Epithelial cell of prostate (primary cell): ENCODE data around the gene SLC22A23.
A peak's percentile ranks its signal among the peaks of the same experiment; 100 is the strongest.

Experiments used
- DNase-seq: peaks from one replicate; pipeline ENCODE4 v3.0.0-alpha.2; 2011; ENCODE audit warnings: low read depth, low spot score
- H3K27ac ChIP-seq: fragments of 450-650 bp; 2 replicates; pipeline ENCODE4 v1.5.1; 2017; ENCODE audit warnings: mild to moderate bottlenecking

The SLC22A23 gene

DNA sequence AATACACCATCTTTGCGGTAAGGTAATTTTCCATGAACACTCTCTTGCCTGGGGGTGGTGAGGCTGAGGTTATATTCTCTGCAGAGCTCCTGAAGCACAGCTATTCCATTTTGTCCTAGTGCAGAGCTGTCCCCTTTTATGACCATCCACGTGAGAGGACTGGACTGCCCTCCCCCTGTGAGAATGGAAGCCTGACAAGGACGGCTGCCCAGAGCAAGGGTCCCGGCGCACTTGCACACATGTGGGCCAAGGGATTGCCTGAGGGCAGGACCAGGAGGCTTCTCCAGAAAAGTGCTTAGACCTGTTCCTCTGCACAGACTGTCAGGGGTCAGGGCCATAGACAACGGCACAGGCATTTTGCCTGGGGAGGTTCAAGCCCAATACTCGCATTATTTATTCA is 48.2 kb downstream of the SLC22A23 start:
- no peak overlapping the region for H3K27ac ChIP-seq
- DNase-seq = no peak

DNA sequence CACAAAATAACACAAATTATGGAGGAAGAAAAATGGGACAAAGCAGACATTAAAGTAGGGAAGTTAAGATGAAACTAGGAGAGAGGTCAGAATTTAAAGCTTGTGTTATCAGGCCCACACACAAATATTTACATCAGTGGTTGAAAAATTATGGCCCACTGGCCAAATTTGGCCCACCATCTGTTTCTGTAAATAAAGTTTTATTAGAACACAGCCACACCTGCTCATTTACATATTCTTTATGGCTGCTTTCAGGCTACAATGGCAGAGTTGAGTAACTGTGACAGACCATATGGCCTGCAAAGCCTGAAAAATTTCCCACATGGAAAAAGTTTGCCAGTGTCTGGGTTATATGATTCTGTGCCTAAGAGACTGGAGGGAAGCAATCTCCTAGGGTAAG is 49.0 kb downstream of the SLC22A23 start:
- no peak for DNase-seq
- no peak overlapping the region for H3K27ac ChIP-seq

DNA sequence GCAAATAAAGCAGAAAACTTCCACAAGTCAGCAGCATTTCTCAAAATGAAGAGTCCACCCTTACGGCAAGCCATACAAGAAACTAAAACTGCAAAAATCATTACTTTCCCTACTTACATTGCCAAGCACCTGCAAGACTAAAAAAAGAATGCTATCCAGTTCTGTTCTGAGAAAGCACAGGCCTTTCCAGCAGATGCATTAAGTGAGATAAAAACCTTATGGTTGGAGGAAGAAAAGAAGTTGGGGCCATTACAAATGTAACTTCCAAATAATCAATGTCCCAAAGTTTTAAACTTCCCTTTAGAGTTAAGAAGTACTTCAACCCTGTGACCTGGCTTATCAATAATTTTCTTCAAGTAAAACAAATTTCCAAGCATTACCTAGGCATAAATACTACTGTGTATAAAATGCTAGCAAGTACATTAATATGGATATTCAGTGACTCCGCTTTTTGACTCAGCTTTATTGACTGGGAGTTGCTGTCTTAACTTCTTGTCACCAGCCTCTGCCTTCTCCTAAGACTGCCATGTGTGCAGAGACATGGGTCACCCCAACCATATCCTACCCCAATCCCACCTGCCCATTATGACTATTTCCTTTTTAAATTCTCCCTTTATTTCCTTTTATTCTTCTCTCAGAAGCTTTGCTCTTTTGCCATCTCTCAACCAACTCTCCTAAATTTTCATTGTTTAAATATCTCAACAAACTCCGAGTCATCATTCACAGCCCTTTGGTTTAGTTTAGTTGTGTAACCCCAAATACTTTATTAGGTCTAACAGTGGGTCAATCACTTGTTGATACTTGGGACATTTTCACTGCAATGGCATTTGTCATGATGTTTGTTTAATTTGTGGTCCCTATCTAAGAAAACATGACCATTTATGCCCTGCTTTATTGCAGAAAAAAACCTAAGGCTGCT is 49.7 kb downstream of the SLC22A23 start:
- H3K27ac ChIP-seq = no peak overlapping the region
- no peak for DNase-seq

DNA sequence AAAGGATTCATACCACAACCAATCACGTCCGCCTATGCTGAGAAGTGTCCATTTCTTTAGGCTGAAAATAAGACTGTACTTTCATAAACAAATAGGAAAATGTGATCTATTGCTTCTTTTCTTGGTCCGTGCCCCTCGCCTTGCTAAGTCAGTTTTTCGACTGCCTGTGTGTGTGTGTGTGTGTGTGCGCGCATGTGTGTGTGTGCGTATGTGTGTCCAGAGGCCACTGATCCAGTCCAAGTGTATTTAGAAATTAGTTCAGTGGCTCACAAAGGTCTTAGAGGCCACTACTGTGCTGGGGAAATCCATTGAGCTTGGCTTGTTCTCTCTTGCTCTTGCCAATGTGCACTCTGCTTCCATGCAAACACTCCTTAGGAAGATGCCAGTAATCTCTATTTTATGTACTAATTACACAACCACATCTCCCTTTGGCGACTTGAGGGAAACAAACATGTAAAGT is 50.5 kb downstream of the SLC22A23 start:
- DNase-seq = no peak
- H3K27ac ChIP-seq = peak overlapping the region; percentile 55

DNA sequence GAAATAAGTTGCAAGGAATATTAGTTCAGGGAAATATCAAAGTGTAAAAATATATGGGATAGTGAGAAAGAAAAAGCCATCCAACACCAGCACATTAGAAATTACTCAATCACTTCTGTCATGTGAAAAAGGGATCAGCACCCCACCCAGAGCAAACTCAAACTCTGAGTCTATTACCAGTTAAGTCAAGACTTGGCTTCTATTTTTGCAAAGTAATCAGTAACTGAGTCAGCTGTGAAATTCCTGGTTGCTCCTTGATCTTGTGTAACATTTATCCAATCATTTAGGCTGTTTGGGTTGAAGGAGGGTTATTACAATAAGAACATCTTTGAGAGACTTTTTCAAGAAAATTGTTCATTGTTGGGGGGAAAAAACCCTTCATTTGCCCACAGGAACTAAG is 51.2 kb downstream of the SLC22A23 start:
- H3K27ac ChIP-seq = peak overlapping the region; percentile 55
- no peak for DNase-seq

DNA sequence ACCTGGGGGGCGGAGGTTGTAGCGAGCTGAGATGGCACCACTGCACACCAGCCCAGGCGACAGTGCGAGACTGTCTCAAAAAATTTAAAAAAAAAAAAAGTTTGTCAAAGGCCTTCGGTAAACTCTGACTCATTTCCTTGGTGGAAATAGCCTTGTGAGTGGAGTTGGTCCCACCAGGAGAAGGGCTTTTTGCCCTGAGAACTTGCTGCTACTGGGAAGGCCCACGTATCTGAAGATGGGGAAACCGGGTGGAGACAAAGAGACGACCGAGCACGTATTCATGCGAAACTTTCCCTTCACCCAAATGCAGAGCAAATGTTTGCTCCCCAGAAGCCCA is 51.7 kb downstream of the SLC22A23 start:
- H3K27ac ChIP-seq = peak overlapping the region; percentile 55
- no peak for DNase-seq

DNA sequence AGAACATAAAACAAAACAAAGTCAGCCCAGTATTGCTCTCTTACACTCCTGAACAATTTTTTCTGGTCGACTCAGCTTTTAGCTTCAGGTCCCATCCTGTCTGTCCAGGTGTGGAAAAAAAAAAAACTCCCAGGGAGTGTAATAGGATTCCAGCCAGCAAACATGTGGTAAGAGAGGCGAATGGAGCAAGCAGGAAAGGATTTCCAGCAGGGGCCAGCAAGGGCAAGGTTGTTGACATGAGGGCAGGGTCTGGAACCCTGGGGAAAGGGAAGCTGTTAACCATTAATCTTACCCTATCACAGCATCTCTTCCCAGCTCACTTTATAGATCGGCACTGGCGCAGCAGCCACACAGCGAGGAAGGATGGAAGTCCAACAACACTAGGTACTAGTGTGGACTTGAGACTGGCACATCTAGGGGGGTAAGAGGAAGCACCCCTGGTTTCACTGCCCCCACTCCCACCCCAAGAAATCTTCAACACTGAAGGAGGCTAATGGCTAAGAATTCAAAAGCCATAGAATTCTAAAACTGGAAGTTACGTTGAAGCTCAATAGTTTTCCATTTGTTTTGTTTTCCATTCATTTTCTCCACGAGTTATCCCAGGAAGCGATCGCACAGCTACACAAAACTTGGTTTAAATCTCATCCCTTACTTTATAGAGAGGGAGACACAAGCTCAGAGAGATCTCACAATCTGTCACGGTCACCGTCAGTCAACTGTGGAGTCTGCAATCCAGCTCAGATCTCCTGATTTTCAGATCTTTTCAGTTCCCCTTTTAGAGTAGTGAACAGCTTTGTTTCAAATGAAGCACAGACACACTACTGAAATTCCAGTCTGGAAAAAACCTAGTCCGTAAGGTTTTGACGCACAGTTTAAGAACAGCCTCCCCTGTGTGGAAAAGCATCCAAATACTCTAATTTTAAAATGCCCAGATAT is 53.3 kb downstream of the SLC22A23 start:
- H3K27ac ChIP-seq = peak overlapping the region; percentile 93
- no peak for DNase-seq

DNA sequence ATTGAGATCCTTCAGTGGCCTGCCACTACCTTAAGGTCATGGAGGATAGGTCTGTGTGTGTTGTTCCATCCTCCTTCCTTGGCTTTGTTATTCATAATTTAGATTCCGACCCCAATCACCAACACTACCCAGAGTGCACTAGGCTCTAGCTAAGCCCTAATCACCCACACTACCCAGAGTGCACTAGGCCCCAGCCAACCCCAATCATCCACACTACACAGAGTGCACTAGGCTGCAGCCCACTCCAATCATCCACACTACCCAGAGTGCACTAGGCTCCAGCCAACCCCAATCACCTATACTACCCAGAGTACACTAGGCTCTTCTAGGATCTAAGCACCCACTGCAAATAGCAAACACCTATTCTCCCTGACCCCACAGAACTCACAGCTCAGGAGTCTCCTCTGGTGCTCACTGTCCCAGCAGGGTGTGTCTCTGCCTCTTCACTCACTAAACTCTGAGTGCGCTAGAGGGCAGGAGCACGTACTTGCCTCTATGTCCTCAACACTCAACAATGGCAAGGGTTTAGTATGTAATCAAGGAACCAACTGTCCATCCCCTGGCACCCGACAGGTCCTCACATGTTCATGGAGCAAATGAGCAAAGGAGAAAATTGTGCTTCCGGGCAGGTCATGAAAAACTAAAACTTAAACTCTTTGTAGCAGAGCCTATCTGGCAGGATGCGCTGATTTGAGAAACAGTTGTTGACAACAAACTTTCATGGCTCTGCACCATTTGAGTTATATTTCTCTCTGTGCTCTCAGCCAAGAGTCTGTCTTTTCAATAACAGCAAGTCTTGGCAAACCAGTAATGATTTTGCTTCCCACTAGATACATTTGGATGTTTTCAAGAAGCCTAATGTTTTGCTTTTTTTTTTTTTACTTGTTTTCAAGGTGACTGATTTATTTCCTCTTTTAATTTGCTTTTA is 54.3 kb downstream of the SLC22A23 start:
- peak overlapping the region; percentile 93 for H3K27ac ChIP-seq
- peak; percentile 79 for DNase-seq

DNA sequence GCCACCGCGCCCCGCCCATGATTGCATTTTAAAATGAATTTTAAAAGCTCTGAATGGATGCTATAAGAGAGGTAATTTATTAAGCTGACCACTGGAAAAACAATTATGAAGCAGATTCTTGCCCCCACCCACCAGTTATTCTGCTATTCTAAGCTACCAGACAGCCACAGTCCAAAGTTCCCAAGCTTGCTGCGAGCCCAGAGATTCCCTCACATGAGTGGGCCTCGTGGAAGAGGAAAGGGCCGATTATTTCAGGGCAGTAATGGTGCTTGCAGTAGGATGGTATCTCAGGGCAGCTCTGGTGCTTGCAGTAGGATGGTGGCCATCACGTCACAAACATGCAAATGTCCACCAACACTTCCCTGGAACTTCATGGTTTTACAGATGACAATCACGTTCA is 56.7 kb downstream of the SLC22A23 start:
- no peak overlapping the region for H3K27ac ChIP-seq
- DNase-seq = no peak

DNA sequence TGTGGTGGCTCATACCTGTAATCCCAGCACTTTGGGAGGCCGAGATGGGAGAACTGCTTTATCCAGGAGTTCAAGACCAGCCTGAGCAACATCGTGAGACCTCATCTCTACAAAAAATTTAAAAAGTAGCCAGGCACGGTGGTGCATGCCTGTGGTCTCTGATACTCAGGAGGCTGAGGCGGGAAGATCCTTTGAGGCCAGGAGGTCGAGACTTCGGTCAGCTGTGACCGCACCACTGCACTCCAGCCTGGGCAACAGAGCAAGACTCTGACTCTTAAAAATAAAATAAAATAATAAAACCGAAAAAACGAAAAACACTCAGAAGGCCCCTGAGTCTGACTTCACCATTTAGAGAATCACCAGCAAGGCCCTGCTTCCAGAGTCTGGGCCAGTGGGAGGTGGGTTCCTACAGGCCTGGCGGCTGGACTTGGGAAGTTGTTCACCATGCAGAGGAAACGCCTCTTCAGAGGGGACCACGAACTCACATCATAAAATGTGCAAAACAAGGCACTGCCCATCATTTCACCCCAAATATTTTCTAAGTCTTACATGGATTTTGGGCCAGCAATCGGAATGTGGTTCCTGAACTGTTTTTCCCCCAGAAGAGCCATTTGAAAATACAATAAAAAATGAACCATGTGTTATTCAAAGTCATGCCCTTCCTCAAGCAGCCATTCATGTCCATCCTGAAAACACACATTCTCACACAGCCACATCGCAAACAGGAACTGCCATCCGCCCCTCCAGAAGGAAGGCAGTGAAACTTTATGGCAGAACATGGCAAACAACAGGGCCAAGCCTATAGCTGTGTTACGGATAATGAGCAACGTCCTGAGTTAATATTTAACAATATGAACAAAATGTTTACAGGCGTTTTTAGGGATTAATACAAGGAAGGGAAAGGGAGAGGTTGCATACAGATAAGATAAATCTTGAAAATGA is 57.8 kb downstream of the SLC22A23 start:
- no peak overlapping the region for H3K27ac ChIP-seq
- DNase-seq = no peak

DNA sequence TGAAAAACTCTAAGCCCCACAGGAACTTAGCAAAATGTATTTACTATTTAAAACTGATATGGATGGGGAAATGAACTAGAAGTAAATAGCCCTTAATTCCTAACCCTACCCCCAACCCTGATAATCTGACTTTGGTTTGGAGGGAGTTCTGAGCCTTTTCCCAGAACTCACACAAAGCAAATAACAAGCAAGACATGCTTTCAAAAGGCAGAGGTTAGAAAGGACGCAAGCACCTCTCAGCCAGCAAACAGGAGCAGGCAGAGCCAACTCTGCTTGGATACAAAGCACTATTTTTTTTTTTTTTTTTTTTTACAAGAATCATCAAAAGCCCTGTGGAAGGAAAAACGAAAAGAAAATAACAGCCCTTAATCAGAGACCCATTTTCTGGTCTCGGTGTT is 58.7 kb downstream of the SLC22A23 start:
- no peak for DNase-seq
- no peak overlapping the region for H3K27ac ChIP-seq

DNA sequence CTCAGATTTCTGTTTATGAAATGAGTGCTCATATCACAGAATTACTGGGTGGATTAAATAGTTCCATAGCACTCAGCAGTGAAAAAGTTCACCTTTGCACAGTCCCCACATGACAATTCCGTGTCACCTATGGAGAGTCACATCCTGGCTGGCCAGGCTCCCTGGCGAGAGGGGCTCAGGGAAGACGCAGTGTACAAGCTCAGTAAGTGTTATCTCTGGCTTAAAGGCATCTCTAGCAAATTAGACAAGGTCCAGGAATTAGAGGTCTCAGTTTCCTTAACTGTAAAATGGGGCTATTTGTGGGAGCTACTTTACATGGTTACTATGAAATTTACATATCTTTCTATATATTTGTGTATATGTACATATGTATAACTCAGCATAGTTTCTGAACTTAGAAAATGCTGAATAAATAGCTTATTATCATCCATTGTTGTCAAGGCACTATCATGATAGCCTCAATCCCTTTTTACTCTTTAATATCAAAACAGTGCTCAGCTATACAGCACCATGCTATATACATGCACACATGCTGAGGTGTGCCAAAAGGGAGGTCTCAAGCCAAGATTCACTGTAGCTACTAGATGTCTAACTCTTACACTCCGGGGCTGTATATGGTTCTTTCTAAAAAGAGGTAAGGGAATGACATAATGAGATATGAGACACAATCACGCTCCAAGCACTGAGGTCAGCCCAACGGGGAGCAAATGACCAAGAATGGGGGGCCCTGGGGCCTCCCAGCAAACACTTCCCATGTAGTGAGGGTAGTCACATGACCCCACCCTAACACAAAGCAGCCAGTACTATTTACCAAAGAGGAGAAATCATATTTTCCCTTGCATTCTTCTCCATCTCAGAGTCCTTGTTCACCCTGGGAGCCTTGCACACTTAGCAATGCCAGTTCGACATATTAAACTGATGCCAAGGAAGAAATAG is 59.4 kb downstream of the SLC22A23 start:
- DNase-seq = no peak
- H3K27ac ChIP-seq = no peak overlapping the region

DNA sequence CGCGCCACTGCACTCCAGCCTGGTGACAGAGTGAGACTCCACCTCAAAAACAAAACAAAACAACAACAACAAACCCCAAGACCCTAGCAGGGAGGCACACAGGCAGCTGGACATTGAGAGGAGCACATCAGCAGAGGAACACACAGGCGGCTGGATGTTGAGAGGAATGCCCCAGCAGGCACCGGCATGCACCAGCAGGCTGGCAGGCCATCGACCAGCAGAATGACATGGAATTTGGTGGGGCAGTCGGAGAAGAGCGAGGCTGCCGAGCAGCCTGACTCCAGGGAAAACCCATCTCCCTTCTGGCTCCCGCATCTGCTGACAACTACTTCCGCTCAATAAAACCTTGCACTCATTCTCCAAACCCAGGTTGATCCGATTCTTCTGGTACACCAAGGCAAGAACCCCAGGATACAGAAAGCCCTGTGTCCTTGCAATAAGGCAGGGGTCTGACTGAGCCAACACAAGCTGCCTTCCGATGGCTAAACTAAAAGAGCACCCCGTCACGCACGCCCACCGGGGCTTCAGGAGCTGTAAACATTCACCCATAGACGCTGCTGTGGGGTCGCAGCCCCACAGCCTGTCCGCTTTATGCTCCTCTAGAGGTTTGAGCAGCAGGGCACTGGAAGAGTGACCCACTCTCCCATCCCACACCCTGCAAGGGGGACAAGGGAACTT is 60.2 kb downstream of the SLC22A23 start:
- H3K27ac ChIP-seq = no peak overlapping the region
- no peak for DNase-seq

DNA sequence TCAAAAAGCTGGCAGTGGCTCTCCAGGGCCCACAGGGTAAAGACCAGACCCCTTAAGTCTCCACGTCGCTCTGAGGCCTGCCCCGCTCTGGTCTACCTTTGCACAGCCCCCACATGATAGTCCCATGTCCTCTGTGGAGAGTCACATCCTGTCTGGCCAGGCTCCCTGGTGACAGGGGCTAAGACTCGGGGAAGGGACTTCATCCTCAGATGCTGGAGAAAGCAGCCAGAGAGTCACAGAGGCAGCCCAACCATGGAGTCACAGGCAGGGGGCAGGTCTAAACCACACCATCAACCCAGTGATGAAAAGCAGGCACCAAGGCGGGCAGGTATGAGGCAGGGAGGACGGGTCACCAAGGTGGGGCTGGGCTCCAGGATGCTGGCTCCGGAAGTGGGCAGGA is 62.2 kb downstream of the SLC22A23 start:
- no peak for DNase-seq
- H3K27ac ChIP-seq = no peak overlapping the region

DNA sequence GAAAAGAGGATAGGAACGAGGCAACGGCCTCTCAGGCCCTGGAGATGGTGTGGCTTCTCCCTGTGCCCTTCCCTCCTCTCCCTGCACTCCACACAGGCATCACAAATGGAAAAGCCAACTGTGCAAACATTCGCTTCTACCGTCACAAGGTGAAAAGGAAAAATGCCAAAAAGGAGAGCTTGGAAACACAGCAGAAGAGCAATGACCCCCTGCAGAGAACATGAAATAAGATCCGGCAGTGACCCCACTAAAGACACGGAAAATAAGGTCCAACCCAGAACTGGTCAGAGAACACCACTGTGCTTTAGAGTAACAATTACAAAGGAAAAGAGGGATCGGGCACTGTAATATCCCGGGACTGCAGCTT is 63.0 kb downstream of the SLC22A23 start:
- H3K27ac ChIP-seq = no peak overlapping the region
- DNase-seq = no peak

DNA sequence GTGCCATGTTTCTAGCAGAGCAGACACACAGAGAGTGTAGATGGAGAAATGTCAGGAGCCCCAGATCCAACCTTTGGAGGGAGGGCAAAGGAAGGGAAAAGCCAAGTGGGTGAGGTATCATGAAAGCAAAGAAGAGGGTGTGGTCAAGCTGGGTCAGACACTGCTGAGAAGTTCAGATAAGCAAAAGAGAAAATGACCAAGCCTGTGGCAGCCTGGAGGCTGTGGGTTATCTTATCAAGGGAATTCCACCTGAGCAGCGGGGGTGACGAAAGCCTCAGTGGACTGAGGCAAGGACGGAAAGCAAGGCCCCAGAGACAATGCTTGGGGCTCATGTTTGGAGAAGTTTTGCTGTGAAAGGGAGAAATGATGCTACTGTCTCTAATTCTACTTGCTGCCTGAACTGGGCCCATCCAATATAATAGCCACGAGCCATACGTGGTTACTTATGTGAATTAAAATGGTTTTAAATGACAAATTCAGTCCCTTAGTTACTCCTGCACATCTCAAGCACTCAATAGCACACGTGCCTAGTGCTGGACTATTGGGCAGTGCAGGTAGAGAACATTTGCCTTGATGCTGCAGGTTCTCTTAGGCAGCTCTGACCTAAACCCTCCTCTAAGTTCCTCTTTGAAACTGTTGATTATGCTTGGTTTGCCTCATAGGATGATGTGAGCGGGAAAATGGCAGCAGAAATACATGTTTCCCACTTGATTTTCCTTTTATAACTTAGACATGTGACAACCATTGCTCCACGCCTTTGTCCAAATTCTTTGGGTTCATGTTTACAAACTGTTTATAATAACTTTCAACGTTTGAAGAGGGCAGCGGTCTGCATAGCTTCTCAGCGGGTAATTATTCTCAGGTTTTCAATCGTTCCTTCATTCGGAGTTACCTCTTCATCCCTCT is 63.7 kb downstream of the SLC22A23 start:
- DNase-seq = no peak
- H3K27ac ChIP-seq = no peak overlapping the region
